Measurements from ENCODE around the gene CHCHD6. TPM values are rescaled to one million over a fixed set of nuclear protein-coding genes. Genes with fewer than 3 reads are reported as not detected.

CHCHD6 gene
- total RNA-seq, 1 donor from 2014 or later, result 38.2 TPM

DNA sequence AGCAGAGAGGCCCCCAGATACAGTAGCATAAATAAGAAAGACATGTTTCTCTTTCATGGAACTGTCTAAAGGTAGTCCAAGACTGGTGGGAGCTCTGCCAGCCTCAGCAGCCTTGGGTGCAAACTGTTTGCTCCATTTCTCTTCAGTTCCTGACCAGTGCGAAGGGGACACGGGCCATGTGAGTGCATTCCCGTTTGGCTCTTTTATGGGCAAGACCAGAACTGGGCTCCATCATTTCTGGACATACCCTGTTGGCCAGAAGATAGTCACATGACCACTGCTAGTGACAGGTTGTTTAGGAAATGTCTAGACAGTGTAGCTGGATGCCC is 45.5 kb downstream of the CHCHD6 start:
- H3K4me3 ChIP-seq (ENCODE audit: low read depth, low read length), result no peak overlapping the region
- TF ChIP-seq, protein P1, sequence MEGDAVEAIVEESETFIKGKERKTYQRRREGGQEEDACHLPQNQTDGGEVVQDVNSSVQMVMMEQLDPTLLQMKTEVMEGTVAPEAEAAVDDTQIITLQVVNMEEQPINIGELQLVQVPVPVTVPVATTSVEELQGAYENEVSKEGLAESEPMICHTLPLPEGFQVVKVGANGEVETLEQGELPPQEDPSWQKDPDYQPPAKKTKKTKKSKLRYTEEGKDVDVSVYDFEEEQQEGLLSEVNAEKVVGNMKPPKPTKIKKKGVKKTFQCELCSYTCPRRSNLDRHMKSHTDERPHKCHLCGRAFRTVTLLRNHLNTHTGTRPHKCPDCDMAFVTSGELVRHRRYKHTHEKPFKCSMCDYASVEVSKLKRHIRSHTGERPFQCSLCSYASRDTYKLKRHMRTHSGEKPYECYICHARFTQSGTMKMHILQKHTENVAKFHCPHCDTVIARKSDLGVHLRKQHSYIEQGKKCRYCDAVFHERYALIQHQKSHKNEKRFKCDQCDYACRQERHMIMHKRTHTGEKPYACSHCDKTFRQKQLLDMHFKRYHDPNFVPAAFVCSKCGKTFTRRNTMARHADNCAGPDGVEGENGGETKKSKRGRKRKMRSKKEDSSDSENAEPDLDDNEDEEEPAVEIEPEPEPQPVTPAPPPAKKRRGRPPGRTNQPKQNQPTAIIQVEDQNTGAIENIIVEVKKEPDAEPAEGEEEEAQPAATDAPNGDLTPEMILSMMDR (conservative IDR thresholded peaks at IDR 0.05; ENCODE audit: low read depth, low read length), result no peak
- DNase-seq (ENCODE audit: low read depth), result no peak

DNA sequence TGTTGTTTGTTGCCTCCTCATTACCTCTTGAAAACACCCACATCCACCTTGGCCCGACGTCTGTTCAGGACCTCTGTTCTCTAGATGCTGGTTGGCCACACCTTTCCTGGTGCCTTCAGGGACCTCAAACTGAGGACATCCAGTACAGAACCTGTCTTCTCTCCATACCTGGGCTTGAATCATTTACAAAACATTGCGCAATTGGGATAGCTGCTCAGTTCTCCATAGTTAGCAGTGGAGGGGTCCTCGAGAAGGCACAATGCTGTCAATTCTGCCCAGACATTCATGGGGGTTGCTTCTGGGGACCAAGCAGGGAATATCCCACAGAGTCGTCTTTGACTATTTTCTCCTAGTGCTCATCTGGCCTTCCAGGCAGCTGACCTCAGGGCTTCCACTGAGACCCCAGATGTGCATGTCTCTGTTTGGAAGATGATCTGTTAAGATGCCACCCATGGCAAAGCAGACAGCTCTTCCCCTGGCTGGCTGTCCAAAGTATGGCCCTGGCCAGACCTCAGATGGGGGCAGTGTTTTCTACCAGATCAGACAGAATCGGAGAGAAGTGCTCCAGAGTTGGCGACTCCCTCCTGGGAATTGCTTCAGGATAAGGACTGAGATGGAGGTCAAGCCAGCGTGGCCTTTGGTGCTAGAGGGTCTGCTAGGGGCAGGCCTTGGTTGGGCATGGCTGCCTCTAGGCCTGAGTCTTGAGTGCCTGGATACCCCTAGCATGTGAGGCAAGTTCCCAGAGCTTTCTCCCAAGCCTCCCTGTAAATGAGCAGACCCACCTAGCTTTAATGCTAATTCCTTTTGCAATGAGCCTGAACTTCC is 46.1 kb downstream of the CHCHD6 start:
- TF ChIP-seq, protein P1 (conservative IDR thresholded peaks at IDR 0.05; ENCODE audit: low read depth, low read length), result no peak
- no peak for DNase-seq (ENCODE audit: low read depth)
- H3K4me3 ChIP-seq (ENCODE audit: low read depth, low read length), result no peak overlapping the region

DNA sequence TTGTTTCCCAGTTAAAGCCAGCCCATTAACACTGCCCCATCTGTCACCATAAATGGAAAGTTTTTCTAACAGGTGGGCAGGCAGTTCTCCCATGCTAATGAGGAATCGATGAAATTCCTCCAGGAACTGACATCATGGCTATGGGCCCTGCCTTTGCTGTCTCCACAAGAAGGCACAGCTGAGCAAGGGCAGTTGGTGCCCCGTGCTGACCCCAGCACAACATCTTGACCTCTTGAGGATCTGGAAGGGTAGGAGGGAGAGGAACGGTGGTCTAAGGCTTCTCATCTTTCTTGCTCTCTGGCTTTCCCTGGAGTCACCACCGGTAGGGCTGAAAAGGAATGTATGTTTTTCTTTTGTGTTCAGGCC is 46.7 kb downstream of the CHCHD6 start:
- TF ChIP-seq, protein P1 (conservative IDR thresholded peaks at IDR 0.05; ENCODE audit: low read depth, low read length), result no peak
- no peak overlapping the region for H3K4me3 ChIP-seq (ENCODE audit: low read depth, low read length)
- no peak for DNase-seq (ENCODE audit: low read depth)

DNA sequence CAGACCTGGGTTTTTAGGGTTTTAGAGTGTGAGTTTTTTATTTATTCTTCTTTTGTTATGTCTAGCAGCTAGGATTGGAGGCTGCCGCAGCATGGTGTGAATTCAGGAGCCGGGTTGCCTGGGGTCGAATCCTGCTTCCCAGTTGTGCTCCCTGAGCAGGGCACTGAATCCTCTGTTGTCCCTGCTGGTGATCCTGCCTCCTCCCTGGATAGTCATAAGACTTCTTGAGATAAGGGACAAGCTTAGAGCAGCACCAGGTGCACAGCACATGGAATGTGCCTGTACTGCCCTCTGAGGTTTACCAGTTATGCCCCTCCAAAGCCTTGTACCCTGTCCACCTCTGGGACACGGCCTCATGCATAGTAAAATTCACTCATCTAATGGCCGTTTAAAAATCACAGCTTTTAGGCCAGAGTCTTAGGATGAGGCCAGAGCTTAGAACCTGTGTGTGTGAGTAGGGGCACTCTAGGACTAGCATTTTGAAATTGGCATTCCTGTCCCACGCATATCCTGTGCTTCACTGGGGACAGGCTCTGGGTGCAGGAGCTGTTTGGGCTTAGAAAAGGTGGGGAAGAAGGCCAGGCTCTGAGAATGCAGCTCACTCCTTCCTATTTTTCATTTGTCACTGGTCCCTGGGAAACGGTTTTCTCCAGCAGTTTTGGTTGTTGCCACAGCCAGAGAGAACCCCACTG is 47.7 kb downstream of the CHCHD6 start:
- no peak overlapping the region for H3K4me3 ChIP-seq (ENCODE audit: low read depth, low read length)
- no peak for DNase-seq (ENCODE audit: low read depth)
- TF ChIP-seq, protein P1 (conservative IDR thresholded peaks at IDR 0.05; ENCODE audit: low read depth, low read length), result no peak

DNA sequence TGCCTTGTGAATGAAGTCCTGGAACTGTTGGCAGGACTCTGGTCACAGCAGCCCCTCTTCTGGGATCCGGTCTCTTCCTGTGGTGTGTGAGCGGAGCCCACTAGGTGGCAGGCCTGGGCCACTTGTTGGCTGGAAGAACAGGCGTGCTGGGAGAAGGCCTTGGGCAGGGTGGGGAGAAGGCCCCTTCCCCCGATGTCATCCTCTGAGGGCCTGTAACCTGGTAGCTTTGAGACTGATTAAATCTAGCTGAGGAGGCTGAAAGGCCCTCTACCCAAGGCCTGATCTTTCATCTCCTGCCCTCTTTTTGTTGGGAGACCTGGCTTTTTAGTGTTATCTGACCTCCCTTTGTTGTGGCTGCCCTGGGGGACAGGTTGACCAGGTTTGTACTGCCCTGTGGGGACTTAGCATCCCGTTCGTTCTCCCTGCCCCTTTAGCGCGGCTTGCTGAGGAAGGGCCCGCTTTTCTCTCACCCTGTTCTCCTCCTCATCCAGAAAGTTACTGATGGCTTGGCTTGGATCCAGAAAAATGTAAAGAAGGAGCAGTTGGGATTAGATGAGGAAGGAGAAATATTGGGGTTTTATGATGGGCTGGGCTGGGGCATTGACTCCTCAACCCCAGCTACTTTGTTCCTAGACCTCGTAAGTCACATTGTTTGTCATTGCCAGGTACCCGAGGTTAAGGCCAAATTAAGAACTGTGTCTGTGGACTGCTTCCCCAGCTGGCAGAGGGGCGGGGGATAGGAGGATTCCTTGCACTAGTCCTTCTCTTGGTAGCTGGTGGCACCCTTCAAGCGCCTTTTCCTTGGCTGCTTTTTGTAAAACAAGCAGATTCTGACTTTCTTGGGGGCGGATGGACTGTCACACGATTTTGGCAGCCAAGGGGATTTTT is 48.5 kb downstream of the CHCHD6 start:
- H3K4me3 ChIP-seq (ENCODE audit: low read depth, low read length), result no peak overlapping the region
- no peak for DNase-seq (ENCODE audit: low read depth)
- TF ChIP-seq, protein P1 (conservative IDR thresholded peaks at IDR 0.05; ENCODE audit: low read depth, low read length), result peak; percentile 98

DNA sequence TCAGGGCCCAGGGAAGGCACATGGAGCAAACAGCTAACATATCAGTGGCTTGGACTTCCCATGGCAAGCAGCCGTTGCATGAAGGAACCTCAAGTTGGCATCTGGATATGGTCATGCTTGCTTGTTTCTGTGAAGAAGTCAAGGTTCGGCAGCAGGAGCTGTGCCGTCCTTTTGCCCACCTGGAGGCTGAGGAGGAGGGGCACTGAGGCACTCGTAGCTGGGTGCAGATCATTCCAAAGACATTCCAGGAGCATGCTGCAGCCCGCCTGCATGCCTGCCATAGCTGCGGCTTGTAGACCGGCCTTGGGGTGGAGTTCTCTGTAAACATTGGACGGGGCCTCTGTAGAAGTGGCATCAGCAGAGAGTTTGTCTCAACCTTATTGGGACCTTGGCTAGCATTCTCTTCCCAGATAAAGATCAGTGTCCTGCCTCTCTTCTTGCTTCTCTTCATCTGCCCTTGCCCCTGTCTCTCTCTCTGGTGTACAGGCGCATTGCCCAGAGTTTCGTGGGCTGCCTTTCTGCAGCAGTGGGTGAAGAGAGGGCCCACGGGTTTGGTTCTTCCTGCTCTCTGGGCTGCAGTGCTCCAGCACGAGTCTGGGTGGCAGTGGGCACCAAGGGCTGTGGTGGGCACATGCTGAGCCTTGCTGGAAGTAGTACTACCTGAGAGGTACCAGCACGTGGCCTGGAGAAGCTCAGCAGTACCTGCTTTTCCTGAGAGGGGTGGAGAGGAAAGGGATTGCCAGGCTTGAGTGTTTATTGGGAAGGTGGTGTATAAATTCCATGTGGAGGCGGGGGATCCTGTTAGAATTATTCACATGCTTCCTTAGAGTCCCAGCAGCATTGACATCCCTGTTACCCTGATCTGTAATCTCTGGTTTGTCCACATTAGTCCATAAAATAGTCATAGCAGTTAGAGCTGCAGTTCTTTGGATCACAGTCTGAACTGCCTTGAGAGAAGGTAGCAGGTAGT is 49.4 kb downstream of the CHCHD6 start:
- no peak overlapping the region for H3K4me3 ChIP-seq (ENCODE audit: low read depth, low read length)
- DNase-seq (ENCODE audit: low read depth), result no peak
- TF ChIP-seq, protein P1 (conservative IDR thresholded peaks at IDR 0.05; ENCODE audit: low read depth, low read length), result no peak
